ENCODE measurements around the gene MYLK3. TPM values are rescaled to one million over a fixed set of nuclear protein-coding genes. Genes with fewer than 3 reads are reported as not detected.

The MYLK3 gene
- polyA plus RNA-seq, 3 donors, result 0.32 TPM; not detected in 2

DNA sequence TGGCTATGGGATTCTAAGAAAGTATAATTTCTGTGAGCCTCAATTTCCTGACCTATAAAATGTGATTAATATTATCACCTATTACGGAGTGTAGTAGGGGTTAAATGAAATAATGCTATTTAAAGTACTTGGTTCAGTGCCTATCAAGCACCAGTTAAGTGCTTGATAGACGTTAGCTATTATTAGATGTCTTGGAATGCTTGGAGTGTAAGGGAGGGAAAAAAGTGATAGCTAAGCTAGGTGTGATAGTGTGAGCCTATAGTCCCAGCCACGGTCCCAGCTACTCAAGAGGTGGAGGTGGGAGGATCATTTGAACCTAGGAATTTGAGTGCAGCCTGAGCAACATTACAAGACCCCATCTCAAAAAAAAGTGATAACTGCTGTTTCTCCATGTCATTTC, 51.2 kb downstream of the MYLK3 start:
- intact Hi-C loops (cut with micrococcal nuclease), result no loop called here
- no peaks in the 10 kb centered on the region for H3K9me3 ChIP-seq (replicated peaks in 1 of 2; ENCODE audit: control insufficient read depth in 1 of 2, insufficient read depth in 1 of 2, low read length in 2 of 2)
- 92% methylated on average over 1 of the region's 3 CpGs for WGBS (ENCODE audit: insufficient coverage)
- peak overlapping the region in 1 of 2 donors; percentile 11 for H3K27ac ChIP-seq (ENCODE audit: low read depth in 1 of 2, low read length in 2 of 2)
- TF ChIP-seq, protein P1, sequence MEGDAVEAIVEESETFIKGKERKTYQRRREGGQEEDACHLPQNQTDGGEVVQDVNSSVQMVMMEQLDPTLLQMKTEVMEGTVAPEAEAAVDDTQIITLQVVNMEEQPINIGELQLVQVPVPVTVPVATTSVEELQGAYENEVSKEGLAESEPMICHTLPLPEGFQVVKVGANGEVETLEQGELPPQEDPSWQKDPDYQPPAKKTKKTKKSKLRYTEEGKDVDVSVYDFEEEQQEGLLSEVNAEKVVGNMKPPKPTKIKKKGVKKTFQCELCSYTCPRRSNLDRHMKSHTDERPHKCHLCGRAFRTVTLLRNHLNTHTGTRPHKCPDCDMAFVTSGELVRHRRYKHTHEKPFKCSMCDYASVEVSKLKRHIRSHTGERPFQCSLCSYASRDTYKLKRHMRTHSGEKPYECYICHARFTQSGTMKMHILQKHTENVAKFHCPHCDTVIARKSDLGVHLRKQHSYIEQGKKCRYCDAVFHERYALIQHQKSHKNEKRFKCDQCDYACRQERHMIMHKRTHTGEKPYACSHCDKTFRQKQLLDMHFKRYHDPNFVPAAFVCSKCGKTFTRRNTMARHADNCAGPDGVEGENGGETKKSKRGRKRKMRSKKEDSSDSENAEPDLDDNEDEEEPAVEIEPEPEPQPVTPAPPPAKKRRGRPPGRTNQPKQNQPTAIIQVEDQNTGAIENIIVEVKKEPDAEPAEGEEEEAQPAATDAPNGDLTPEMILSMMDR (IDR thresholded peaks at IDR 0.05), result no peak
- H3K4me1 ChIP-seq (ENCODE audit: control insufficient read depth in 1 of 2, insufficient read depth in 2 of 2, low read length in 2 of 2), result peaks cover 0 to 1% of the 10 kb centered on the region in 2 donors
- no peaks in the 10 kb centered on the region for H4K20me1 ChIP-seq (ENCODE audit: insufficient read depth, low read length)
- no peak overlapping the region for H3K4me3 ChIP-seq (replicated peaks in 1 of 3; ENCODE audit: low read depth in 2 of 3, low read length in 3 of 3)
- H3K79me2 ChIP-seq (ENCODE audit: insufficient read depth, low read length), result peaks cover 14% of the 10 kb centered on the region
- no peak overlapping the region for H2AFZ ChIP-seq (ENCODE audit: insufficient read depth, low read depth, low read length, poor library complexity, severe bottlenecking)
- Mint-ChIP-seq H3K4me3 (no peak overlapping the region), H3K27me3 (ENCODE audit: low read depth in 3 of 3) (peaks cover 0 to 2% (median 0%) of the 10 kb centered on the region in 3 donors), H3K4me1 (peaks cover 3% of the 10 kb centered on the region), H3K9me3 (no peaks in the 10 kb centered on the region), H3K36me3 (peaks cover 15 to 33% of the 10 kb centered on the region in 2 donors), H3K27ac (no peak overlapping the region)
- H3K36me3 ChIP-seq (replicated peaks in 1 of 2; ENCODE audit: control insufficient read depth in 1 of 2, insufficient read depth in 2 of 2, low read length in 2 of 2), result peaks cover 6 to 43% of the 10 kb centered on the region in 2 donors
- no peak for DNase-seq
- no peaks in the 10 kb centered on the region for H3K27me3 ChIP-seq (ENCODE audit: control insufficient read depth in 2 of 2, insufficient read depth in 2 of 2, low read length in 2 of 2)
- no peak overlapping the region for H3K9ac ChIP-seq (ENCODE audit: insufficient read depth, low read length, poor library complexity, severe bottlenecking)
- H3K4me2 ChIP-seq (replicated peaks; ENCODE audit: extremely low read depth, low read length, poor library complexity, severe bottlenecking), result no peak overlapping the region

DNA sequence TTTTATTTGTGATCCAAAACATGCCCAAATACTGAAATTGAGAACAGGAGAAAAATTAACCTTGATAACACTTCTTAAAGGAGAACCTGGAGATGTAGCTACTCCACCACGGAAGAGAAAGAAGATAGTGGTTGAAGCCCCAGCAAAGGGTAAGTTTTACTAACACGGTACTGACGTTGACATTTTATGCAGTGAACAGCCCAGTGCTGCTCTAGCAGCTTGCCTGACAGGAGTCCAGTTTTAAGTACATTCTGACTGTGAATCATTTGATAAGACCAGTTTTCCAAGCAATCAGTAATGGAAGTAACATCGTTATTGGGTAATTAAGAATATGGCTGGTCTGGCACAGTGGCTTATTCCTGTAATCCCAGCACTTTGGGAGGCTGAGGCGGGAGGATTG, 52.2 kb downstream of the MYLK3 start:
- no peak overlapping the region for H2AFZ ChIP-seq (ENCODE audit: insufficient read depth, low read depth, low read length, poor library complexity, severe bottlenecking)
- no peak overlapping the region for H3K27ac Mint-ChIP-seq
- H3K4me1 ChIP-seq (ENCODE audit: control insufficient read depth in 1 of 2, insufficient read depth in 2 of 2, low read length in 2 of 2), result peaks cover 9 to 10% of the 10 kb centered on the region in 2 donors
- no peak overlapping the region for H3K27ac ChIP-seq (ENCODE audit: low read depth in 1 of 2, low read length in 2 of 2)
- TF ChIP-seq, protein P1 (IDR thresholded peaks at IDR 0.05), result no peak
- H4K20me1 ChIP-seq (ENCODE audit: insufficient read depth, low read length), result no peaks in the 10 kb centered on the region
- 94% methylated on average over 5 of the region's 5 CpGs for WGBS (ENCODE audit: insufficient coverage)
- DNase-seq, result no peak
- H3K27me3 Mint-ChIP-seq (ENCODE audit: low read depth in 3 of 3), result peaks cover 0 to 2% (median 0%) of the 10 kb centered on the region in 3 donors
- no peaks in the 10 kb centered on the region for H3K9me3 ChIP-seq (replicated peaks in 1 of 2; ENCODE audit: control insufficient read depth in 1 of 2, insufficient read depth in 1 of 2, low read length in 2 of 2)
- no peak overlapping the region for H3K4me2 ChIP-seq (replicated peaks; ENCODE audit: extremely low read depth, low read length, poor library complexity, severe bottlenecking)
- H3K4me3 ChIP-seq (replicated peaks in 1 of 3; ENCODE audit: low read depth in 2 of 3, low read length in 3 of 3), result no peak overlapping the region
- H3K36me3 ChIP-seq (replicated peaks in 1 of 2; ENCODE audit: control insufficient read depth in 1 of 2, insufficient read depth in 2 of 2, low read length in 2 of 2), result peaks cover 6 to 43% of the 10 kb centered on the region in 2 donors
- no peak overlapping the region for H3K4me3 Mint-ChIP-seq
- no peaks in the 10 kb centered on the region for H3K9me3 Mint-ChIP-seq
- no peak overlapping the region for H3K9ac ChIP-seq (ENCODE audit: insufficient read depth, low read length, poor library complexity, severe bottlenecking)
- peaks cover 15 to 33% of the 10 kb centered on the region in 2 donors for H3K36me3 Mint-ChIP-seq
- intact Hi-C loops (cut with micrococcal nuclease), result no loop called here
- peaks cover 24% of the 10 kb centered on the region for H3K79me2 ChIP-seq (ENCODE audit: insufficient read depth, low read length)
- peaks cover 3% of the 10 kb centered on the region for H3K4me1 Mint-ChIP-seq
- H3K27me3 ChIP-seq (ENCODE audit: control insufficient read depth in 2 of 2, insufficient read depth in 2 of 2, low read length in 2 of 2), result no peaks in the 10 kb centered on the region
